GM21526 (cell line): ENCODE measurements around the gene BMF.
A peak's percentile ranks its signal among the peaks of the same experiment; 100 is the strongest.

Experiments used
- ATAC-seq: cut with Tn5 transposase; IDR thresholded peaks from one replicate; pipeline ENCODE4 v1.9.1; 2021; ENCODE audit warnings: moderate library complexity; ENCODE audit not compliant: unreplicated experiment, low FRiP score

Gene BMF

DNA sequence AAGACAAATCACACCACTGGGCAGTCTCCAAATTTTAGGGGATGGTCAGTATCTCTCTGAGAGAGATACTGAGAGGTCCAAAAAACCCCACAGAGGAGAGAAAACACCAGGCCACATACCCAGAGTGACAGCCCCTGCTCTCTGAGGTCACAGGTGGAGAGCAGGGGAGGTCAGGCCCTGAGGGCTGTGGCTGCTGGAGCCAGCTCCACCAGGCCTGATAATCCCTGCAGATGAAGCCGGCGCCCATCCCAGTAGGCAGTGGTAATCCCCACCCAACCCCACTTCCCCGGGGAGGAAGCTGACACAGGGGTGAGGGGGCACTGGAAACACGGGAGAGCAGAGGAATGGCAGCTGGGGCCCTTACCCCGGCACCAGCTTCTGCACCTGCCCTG is 38.5 kb downstream of the BMF start:
- ATAC-seq, result no peak

GRCh38 chr15:40069178-40070165 is 39.2 kb downstream of the BMF start:
- ATAC-seq, result no peak

DNA sequence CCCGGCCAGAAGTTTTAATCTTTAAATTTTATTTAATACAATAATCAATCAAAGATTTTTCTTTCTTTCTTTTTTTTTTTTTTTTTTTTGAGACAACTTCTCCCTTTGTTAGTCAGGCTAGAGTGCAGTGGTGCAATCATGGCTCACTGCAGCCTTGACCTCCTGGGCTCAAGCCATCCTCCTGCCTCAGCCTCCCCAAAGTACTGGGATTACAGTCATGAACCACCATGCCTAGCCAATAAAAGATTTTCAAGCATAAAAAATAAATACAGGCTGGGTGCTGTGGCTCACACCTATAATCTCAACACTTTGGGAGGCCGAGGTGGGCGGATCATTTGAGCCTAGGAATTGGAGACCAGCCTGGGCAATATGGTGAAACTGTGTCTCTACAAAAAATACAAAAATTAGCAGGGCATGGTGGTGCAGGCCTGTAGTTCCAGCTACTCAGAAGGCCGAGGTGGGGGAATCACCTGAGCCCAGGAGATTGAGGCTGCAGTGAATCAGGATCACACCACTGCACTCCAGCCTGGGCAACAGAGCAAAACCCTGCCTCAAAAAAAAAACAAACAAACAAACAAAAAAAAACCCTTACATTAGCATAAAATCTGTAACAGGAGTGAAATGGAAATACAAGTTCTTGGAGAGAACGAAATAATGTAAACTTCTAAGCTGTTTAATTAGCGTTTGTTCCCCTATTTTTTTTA is 40.6 kb downstream of the BMF start:
- ATAC-seq, result no peak

DNA sequence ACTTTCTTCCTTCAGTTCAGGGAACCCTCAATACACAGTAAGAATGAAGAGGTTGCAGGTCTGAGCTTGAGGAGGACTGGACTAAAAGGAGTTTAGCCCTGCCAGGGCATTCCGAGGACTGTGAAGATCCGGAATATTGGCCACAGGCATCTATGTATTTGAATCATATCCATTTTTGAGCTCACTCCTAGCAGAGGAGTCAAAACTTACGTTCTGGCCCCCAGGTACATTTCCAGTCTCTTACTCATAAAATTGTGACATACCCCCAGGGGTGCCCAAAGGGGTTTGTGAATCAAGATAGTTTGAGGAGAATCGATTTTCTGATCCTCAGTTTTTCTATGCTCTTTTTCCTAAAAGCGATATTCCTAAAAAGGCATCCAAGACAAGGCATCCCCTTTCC is 42.1 kb downstream of the BMF start:
- ATAC-seq, result no peak

DNA sequence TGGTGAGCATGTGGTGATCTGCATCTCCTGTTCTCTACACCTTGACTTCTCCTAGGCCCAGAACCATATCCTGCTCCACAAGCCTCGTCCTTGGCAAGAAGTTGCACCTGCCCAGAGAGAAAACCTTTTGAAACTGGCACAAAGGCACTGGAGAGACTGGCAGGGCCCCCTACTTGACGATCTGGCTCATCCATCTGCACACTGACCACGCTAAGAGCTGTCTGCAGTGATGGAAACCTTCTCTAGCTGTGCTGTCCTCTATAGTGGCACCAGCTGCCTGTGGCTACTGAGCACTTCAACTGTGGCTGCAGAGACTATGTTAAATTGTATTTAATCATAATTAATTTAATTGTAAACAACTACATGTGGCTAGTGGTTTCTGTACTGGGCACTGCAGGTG is 43.5 kb downstream of the BMF start:
- no peak for ATAC-seq

- ATAC-seq, result peak; percentile 56
These were observed 44.3 kb downstream of the BMF start for GRCh38 chr15:40064231-40064894.

GRCh38 chr15:40063563-40064011 is 45.1 kb downstream of the BMF start:
- ATAC-seq, result no peak

GRCh38 chr15:40062816-40063562 is 45.7 kb downstream of the BMF start:
- no peak for ATAC-seq

GRCh38 chr15:40061212-40061901 is 47.3 kb downstream of the BMF start:
- no peak for ATAC-seq

DNA sequence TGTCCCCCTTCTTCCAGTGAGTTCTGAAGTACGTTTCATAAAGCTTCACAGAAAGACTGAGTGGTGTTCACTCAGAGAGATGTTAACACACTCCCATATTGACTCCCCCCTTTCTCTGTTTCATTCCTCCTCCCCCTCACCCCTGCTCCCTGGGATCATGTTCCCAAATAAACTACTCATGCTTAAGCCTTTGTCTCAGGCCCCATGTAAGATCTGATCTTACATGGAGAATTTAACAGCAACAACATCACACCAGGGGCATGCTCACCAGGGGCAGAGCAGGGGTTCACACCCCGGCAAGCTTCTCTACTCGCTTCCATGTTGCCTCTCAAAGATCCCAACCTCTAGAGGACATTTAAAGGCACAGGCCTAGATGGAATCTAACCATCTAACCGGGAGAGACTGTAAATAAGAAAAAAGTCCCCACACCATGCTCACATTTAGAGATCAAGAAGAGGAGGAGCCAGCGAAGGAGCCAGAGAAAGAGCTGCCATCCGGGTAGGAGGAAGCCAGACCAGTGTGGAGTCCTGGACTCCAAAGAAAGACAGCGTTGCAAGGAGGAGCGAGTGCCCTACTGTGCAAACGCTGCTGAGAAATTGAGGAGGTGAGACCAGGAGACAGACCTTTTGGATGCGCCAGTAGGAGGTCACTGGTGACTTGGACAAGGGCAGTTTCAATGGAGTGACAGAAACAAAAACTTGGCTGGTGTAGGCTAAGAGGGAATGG is 48.3 kb downstream of the BMF start:
- ATAC-seq, result no peak

- no peak for ATAC-seq
These were observed 48.9 kb downstream of the BMF start for GRCh38 chr15:40059821-40060220.

DNA sequence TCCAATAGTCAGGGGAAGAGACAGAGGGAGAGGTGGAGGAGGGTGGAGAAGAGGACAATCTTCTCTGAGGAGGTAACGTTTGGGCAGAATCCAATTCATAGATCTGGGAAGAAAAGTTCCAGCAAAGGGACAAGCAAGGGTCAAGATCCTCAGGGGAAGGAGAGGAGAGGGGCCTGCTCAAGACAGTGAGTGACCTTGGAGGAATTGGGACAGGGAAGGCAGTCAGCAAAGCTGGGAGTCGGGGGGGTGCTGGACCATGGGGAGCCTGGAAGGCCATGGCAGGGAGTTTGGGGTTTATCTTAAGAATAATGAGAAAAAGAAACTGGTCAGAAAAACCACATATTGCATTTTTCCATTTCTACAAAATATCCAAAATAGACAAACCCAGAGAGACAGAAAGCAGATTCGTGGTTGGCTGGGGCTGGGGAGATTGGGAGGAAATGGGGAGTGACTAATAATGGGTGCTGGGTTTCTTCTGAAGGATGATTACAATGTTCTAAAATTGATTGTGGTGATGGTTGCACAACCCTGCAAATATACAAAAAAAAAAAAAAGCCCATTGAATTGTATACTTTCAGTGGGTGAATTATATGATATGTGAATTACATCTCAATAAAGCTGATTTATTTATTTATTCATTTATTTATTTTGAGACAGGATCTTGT is 50.1 kb downstream of the BMF start:
- ATAC-seq, result no peak

GRCh38 chr15:40055576-40056293 is 52.9 kb downstream of the BMF start:
- no peak for ATAC-seq

DNA sequence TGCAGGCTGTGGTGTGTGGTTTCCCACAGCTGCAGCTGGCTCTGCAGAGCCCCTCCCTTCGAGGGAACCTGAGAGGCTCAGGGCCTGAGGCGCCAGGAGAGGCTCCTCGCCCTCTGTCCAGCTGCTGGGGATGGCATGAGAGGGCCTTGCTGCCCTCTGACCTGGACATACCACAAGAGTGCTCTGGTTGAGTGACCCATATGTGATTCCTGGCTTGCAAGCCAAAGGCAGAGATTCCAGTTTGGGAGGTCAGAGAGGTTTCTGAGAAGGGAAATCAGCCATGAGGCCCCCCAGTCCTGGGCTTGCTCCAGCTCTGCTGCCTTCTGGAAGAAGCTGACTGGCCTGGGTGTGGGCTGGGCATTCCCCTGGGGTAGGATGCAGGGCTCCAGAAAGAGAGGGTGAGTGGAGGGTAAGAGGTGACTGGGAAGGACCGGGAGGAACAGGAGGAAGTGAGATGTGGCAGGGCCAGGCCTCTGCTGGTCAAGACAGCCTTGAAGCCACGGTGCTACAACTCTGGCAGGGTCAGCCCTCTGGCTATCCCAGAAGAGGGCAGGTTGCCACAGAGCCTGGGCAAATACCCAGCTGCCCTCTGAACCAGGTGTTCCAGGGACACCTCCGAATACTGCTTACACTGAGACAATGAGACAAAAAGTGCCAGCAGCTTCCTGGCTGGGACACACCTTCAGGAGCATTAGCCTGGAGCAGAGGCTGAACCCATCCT is 53.7 kb downstream of the BMF start:
- ATAC-seq, result peak; percentile 60

- ATAC-seq, result peak; percentile 36
These were observed 54.1 kb downstream of the BMF start for GRCh38 chr15:40054605-40054854.

- ATAC-seq, result peak; percentile 12
These were observed 54.7 kb downstream of the BMF start for GRCh38 chr15:40053831-40054604.
